Measurements from ENCODE around the gene NEU1.
"Not testable (repeated sequence)": the region's sequence is repeated elsewhere in the genome, so short reads cannot be mapped to it uniquely, and the experiment has no call there.

NEU1 gene

DNA sequence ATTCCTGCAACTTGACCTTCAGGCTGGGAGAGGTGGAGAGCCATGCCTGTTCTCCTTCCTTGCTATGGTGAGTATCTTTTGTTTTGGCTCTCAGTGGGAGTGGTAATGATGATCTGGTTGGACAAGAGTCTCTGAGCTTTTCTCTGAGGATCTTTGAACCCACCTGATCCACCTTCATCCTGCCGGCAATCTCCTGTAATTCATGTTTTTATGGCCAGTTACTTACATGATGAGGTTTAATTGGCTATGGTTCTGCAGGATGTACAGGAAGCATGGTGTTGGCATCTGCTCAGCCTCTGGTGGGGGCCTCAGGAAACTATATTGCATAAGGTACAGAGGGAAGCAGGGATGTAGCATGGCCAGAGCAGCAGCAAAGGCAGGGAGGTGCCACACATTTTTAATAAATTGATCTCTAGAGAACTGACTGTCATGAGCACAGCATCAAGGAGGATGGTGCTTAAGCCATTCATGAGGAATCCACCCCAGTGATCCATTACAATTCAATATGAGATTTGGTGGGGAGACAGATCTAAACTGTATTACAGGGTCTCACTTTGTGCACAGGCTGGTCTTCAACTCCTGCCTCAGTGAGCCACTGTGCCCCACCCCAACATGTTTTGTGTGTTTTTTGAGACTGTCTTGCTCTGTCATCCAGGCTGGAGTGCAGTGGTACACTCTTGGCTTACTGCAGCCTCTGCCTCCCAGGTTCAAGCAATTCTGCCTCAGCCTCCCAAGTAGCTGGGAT is 25.1 kb downstream of the NEU1 start:
- no peak for DNase-seq

DNA sequence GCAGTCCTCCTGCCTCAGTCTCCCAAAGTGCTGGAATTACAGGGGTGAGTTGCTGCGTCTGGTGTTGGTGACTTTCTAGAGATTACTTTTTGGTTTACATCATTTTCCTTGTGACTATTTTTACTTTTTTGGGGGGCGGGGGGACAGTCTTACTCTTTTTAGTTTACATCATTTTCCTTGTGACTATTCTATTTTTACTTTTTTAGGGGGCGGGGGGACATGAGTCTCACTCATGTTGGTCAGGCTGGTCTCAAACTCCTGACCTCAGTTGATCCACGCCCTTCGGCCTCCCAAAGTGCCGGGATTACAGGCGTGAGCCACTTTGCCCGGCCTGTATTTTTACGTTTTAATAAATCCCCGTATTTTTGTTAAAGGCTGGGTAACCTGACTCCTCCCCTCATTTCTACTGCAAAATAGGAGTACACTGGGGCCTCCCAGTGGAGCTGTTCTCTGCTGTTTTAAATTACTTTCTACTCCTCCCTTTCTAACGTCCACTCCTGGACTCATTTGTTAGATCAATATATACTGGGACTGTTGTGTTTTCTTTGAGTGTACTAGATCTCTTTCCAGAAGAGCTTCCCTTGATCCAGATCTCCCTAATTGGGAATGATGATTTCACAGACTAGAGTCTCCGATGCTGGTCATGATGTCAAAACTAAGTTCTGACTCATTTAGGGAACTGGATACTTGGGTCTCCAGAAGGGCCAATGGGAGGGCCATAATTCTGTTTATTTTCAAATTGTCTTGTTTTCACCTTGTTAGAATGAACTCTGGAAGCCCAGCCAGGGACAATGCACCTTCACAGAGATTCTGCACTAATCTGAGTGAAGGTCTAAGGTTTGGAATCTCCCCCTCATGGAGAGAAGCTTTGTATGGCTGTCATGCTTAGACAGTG is 25.9 kb downstream of the NEU1 start:
- DNase-seq: no peak

DNA sequence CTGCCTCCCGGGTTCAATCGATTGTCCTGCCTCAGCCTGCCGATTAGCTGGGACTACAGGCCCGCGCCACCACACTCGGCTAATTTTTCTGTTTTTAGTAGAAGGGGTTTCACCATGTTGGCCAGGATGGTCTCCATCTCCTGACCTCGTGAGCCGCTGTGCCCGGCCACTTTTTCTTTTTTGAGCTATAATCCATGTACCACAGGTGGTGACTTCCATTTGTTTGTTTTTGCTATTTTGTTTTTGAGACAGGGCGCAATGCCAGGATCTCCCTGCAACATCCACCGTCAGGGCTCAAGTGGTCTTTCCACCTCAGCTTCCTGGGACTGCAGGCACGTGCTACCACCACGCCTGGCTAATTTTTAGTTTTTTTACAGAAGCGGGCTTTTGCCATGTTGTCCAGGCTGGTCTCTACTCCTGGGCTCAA is 26.6 kb downstream of the NEU1 start:
- DNase-seq: no peak

DNA sequence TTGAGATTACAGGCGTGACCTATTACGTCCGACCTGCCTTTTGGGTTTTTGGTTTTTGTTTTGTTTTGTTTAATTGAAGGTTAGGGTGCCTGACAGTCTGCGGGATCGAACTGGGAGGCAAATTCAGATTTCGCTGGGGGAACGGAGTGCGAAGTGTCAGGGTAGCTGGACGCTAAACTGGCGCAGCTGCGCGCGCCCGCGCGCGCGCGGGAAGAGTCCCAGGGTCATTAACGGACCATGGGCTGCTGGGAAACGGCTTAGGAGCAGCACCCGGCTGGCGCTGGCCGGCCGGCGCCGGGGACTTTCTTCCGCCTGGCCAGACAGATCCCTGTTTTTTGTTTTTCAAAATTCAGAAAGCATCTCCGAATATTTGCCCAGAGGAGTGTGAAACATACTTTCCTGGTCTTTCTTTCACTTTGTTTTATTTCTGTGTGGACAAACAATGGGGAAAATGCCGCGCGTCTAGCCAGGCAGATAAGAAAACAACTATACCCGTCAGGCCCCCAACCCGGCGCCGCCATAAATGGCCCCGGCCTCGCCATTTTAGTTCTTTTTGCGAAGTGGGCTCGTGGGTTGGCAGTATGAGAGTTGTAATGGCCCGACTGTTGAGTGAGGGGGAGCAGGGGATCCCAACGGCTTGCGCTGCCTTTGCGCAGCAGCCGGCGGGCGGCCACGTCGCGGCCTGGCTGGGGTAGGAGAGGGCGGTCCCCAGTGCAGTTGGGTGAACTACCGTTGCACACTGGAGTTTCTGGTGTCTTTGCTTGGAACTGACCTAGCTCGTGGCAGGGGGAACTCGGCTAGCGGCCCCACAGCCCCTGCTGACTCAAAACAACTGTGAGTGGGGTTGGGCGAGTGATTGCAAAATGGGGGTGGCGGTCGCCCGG is 28.0 kb downstream of the NEU1 start:
- peak; percentile 86 for DNase-seq

DNA sequence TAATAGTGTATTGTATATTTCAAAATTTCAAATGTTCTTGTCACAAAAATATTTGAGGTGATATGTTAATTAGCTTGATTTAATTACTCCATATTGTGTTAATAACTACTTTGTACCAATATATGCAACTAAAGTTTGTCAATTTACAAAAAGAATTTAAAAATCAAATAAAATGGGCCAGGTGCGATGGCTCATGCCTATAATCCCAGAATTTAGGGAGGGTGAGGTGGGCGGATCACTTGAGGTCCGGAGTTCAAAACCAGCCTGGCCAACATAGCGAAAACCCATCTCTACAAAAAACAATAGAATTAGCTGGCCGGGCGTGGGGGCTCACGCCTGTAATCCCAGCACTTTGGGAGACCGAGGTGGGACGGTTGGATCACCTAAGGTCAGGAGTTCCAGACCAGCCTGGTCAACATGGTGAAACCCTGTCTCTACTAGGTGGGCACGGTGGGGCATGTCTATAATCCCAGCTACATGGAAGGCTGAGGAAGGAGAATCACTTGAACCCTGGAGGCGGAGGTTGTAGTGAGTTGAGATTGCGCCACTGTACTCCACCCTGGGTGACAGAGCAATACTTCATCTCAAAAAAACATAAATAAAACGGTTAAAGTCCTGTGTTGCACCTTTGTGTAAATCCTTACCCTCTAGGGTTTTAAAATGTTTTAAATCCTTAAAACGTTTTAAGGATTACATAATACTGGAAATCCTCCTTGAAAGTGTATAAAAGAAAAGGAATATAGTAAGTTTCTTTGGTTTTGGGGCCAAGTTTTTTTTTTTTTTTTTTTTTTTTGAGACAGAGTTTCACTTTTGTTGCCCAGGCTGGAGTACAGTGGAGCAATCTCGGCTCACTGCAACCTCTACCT is 31.0 kb downstream of the NEU1 start:
- DNase-seq: no peak

DNA sequence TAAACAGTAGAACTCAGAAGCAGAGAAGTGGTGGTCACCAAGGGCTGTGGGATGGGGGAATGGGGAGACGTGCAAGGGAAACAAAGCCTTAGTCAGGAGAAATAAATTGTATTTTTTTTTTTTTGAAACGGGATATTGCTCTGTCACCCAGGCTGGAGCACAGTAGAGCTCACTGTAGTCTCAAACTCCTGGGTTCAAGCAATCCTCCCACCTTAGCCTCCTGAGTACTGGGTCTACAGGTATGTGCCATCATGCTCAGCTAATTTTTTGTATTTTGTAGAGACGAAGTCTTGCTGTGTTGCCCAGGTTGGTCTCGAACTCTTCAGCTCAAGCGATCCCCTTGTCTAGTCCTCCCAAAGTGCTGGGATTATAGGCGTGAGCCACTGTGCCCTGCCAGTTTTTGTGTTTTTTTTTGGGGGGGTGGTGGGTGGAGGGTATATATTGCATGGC is 31.7 kb downstream of the NEU1 start:
- DNase-seq: no peak

DNA sequence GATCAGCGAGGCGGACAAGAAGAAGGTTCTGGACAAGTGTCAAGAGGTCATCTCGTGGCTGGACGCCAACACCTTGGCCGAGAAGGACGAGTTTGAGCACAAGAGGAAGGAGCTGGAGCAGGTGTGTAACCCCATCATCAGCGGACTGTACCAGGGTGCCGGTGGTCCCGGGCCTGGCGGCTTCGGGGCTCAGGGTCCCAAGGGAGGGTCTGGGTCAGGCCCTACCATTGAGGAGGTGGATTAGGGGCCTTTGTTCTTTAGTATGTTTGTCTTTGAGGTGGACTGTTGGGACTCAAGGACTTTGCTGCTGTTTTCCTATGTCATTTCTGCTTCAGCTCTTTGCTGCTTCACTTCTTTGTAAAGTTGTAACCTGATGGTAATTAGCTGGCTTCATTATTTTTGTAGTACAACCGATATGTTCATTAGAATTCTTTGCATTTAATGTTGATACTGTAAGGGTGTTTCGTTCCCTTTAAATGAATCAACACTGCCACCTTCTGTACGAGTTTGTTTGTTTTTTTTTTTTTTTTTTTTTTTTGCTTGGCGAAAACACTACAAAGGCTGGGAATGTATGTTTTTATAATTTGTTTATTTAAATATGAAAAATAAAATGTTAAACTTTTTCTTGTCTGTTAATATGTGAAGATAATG is 32.9 kb downstream of the NEU1 start:
- peak; percentile 48 for DNase-seq

DNA sequence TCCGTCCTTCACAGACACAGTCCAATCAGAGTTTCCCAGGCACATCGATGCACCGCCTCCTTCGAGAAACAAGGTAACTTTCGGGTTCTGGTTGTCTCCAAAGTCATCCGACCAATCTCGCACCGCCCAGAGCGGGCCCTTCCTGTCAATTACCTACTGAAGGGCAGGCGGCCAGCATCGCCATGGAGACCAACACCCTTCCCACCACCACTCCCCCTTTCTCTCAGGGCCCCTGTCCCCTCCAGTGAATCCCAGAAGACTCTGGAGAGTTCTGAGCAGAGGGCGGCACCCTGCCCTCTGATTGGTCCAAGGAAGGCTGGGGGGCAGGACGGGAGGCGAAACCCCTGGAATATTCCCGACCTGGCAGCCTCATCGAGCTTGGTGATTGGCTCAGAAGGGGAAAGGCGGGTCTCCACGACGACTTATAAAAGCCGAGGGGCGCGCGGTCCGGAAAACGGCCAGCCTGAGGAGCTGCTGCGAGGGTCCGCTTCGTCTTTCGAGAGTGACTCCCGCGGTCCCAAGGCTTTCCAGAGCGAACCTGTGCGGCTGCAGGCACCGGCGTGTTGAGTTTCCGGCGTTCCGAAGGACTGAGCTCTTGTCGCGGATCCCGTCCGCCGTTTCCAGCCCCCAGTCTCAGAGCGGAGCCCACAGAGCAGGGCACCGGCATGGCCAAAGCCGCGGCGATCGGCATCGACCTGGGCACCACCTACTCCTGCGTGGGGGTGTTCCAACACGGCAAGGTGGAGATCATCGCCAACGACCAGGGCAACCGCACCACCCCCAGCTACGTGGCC is 35.1 kb downstream of the NEU1 start, which contains the start of gene HSPA1B:
Gene HSPA1B, plus strand, starts transcription at position 453 of the 794 bp plus-strand sequence. Its CDS starts 213 bp downstream, at position 666.
- peak; percentile 100 for DNase-seq

DNA sequence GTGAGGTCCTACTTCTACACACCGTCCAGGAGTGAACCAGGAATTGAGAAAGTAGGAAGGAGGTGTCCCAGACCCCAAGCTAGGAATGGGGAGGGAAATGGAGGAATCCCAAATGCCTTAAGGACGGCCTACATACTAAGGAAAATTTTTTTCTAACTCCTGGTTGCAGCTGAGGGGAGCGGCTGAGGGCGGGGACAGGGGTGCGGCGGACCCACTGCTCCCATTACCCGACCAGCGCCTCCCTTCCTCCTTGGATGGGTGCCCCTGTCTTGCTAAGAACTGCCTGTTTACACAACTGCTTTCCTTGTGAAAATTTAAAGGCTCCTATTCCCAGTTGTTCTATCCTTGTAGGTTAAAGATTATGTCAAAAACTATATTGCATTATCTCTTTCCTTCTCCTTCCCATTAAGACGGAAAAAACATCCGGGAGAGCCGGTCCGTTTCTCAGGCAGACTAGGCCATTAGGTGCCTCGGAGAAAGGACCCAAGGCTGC is 35.8 kb downstream of the NEU1 start:
- DNase-seq: no peak

DNA sequence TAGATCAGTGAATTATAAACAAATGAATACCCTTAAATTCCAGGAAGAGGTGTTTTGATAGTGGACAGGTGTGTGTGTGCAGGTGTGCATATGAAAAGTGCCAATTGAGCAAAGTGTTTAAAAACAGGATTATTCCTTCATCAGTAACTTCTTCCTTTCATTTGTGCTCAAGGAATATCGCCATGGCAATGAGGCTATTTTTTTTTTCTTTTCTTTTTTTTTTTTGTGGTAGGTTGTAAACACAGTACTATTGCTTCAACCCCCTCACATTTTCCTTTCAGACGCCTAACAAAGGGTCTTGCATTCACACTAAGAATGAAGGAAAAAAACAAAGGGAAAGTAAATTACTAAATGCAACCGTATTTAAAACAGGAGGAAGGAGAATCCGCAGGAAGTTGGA is 37.1 kb downstream of the NEU1 start:
- no peak for DNase-seq

DNA sequence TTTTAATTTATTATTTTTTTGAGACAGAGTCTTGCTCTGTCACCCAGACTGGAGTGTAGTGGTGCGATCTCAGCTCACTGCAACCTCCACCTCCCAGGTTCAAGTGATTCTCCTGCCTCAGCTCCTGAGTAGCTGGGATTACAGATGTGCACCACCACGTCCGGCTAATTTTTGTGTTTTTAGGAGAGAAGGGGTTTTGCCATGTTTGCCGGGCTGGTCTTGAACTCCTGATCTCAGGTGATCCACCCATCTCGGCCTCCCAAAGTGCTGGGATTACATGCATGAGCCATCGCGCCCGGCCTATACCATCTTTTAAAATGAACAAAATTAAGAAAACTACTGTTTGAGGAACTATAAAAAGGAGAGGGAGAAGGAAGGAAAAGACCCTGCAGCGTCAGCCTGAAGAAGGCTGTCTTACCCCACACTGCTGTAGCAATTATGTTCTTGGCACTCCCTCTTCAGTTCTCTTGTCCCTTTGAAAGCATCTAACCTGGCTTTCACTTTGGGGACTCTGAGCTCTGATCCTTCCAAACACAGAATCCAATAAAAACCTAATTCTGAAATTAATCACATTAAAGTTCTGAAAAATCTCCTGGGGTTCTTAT is 38.9 kb downstream of the NEU1 start:
- DNase-seq: not testable (repeated sequence)

DNA sequence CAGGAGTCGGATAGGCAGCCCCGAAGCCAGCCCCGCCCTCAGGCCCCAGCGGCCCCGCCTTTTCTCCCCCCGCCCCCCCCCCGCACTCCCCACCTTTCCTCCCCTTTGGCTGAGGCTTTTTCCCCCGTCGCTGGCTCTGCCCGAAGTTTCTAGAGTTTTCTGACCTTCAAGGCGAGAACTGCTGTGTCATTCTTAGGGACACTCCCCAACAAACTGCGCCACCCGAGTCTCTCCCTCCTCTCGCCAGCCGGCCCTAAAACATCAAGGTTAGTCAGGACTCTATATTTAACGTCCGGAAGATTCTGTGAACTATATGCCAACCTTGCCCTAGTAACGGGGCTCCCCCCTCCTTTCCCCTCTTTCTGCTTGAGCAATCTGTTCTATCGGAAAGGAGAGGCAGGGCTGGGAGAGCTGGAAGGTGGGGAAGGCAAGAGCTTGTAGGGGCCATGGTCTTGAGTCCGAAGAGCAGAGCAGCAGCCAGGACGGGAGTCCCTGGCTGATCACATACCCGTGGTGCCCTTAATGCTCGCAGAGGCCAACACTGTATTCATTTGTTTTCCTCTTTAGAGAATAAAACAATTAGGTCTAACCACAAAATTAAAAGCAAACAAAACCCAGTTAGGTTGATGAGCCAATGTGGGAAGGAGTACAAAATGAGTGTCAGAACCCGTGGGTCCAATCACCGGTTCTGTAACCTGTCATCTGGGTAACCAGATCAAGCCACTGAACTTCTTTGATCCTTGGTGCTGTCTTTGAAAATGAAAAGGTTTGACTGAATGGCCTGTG is 40.4 kb downstream of the NEU1 start:
- peak; percentile 63 for DNase-seq

DNA sequence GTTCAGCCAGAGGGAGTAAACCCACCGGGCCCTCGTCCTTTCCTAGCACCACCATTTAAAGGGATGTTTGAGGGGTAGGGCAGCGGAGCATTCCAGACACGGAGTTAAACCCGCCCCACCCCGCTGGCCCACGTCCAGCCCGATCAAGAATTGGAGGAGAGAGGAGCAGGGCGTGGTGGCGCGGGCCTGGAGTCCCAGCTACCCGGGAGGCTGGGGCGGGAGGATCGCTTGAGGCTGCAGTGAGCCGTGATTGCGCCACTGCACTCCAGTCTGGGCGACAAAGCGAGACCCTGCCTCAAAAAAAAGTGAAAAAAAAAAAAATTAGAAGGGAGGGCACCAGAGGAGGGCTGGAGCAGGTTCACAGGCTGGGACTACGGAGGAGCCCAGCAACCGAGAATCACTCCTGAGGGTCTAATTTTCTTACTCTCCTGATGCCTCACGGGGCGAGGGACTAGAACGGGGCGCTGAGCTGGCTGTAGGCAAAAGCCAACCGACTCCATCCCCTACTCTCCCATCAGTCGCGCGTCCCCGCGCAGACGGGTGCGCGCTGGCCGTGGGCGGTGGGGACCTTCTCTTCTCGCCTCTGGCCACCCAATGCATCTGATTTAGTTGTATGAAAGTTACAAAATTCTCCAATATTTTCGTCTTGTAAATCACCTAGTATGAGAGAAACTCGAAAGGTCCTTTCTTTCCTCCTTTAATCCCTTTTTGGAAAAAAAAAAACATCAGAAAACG is 41.2 kb downstream of the NEU1 start:
- peak; percentile 56 for DNase-seq

DNA sequence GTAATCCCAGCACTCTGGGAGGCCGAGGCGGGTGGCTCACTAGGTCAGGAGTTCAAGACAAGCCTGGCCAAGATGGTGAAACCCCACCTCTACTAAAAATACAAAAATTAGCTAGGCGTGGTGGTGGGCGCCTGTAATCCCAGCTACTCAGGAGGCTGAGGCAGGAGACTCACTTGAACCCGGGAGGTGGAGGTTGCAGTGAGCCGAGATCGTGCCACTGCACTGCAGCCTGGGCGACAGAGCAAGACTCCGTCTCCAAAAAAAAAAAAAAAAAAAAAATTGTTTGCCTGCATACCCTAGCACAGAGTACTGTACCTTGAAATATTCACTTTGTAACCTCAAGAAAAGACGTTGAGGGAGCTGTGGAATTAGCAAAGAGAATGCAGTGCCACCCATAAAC is 42.2 kb downstream of the NEU1 start:
- DNase-seq: not testable (repeated sequence)

DNA sequence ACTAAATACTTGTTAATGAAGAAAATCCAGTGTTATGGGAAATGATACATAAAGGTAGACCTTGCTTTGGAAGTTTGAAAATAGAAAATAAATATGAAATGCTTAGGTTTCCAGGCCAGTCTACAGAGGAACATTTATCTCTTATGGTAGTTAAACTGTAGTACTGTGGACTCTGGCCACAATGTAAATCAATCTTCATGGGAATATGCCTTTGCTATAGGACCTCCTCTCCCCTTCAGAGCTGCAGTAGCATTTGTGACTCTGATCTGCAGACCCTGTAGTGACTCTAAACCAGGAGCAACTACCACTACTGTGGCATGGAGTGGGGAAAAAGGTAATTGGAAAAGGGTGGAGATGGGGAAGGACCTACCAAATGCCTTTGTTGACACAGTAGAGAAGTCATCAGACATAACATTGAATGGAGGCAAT is 42.7 kb downstream of the NEU1 start:
- no peak for DNase-seq

DNA sequence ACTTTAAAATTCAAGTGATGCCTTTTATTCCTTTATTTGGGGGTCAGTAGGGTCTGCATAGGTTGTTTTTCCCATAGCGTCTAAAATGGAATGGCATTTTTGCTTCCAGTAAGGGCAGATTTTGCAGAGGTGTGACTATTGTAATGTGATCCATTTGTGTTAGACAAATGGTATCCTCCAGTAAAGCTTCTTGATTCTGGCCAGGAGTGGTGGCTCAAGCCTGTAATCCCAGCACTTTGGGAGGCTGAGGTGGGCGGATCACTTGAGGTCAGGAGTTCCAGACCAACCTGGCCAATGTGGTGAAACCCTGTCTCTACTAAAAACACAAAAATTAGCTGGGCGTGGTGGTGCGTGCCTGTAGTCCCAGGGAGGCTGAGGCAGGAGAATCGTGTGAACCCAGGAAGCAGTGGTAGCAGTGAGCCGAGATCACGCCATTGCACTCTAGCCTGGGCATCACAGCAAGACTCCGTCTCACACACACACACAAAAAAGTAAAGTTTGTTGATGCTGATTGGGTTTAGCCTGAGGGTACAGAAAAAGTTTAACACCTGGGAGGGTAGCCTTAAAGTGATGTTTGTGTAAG is 44.6 kb downstream of the NEU1 start:
- DNase-seq: not testable (repeated sequence)

DNA sequence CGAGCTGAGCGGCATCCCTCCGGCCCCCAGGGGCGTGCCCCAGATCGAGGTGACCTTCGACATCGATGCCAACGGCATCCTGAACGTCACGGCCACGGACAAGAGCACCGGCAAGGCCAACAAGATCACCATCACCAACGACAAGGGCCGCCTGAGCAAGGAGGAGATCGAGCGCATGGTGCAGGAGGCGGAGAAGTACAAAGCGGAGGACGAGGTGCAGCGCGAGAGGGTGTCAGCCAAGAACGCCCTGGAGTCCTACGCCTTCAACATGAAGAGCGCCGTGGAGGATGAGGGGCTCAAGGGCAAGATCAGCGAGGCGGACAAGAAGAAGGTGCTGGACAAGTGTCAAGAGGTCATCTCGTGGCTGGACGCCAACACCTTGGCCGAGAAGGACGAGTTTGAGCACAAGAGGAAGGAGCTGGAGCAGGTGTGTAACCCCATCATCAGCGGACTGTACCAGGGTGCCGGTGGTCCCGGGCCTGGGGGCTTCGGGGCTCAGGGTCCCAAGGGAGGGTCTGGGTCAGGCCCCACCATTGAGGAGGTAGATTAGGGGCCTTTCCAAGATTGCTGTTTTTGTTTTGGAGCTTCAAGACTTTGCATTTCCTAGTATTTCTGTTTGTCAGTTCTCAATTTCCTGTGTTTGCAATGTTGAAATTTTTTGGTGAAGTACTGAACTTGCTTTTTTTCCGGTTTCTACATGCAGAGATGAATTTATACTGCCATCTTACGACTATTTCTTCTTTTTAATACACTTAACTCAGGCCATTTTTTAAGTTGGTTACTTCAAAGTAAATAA is 45.3 kb downstream of the NEU1 start:
- not testable (repeated sequence) for DNase-seq
